GM10248 (cell line): ENCODE measurements around the gene ENTHD1.

Experiments used
- CTCF ChIA-PET: fragments of 300-600 bp; sonication (Branson Sonifier 250); formaldehyde crosslinking; extraction: SDS; loops from one replicate; lab custom pipeline; 2021; ENCODE audit warnings: antibody characterized with exemption; lab: Yijun Ruan, JAX
- POLR2A ChIA-PET: fragments of 350-650 bp; sonication (Branson Sonifier 250); formaldehyde crosslinking; extraction: SDS; loops from one replicate; lab custom pipeline; 2020; ENCODE audit warnings: antibody characterized with exemption; lab: Yijun Ruan, JAX
- DNase-seq: peaks from one replicate; pipeline ENCODE4 v3.0.0; 2012; ENCODE audit errors: extremely low spot score
- TF ChIP-seq, protein P1 (sequence below): IDR thresholded peaks from 2 replicates; pipeline ENCODE4 v1.5.1; 2012; ENCODE audit warnings: mild to moderate bottlenecking, low read depth; ENCODE audit errors: extremely low read depth, missing control alignments, control extremely low read depth

The ENTHD1 gene

DNA sequence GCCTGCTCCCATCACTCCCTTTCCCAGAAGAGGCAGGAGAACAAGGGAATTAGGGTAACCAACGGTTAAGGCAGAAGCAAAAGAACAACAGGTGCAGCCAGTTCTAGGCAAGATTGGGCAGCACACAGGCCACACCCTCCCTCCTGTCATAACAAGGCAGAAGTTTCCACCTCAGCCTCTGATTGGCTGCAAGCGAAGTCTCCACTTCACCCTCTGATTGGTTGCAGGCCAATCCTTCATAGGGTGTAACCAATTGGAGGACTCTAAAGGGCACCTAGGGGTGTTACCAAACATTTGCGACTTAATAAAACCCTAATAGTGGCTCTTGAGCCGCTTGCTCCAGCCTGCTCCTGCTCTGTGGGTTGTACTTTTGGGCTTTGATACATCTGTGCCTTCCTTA is 169.2 kb downstream of the ENTHD1 start:
- TF ChIP-seq, protein P1, sequence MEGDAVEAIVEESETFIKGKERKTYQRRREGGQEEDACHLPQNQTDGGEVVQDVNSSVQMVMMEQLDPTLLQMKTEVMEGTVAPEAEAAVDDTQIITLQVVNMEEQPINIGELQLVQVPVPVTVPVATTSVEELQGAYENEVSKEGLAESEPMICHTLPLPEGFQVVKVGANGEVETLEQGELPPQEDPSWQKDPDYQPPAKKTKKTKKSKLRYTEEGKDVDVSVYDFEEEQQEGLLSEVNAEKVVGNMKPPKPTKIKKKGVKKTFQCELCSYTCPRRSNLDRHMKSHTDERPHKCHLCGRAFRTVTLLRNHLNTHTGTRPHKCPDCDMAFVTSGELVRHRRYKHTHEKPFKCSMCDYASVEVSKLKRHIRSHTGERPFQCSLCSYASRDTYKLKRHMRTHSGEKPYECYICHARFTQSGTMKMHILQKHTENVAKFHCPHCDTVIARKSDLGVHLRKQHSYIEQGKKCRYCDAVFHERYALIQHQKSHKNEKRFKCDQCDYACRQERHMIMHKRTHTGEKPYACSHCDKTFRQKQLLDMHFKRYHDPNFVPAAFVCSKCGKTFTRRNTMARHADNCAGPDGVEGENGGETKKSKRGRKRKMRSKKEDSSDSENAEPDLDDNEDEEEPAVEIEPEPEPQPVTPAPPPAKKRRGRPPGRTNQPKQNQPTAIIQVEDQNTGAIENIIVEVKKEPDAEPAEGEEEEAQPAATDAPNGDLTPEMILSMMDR: no peak
- CTCF ChIA-PET: no interaction called here
- POLR2A ChIA-PET: no interaction called here
- DNase-seq: no peak

DNA sequence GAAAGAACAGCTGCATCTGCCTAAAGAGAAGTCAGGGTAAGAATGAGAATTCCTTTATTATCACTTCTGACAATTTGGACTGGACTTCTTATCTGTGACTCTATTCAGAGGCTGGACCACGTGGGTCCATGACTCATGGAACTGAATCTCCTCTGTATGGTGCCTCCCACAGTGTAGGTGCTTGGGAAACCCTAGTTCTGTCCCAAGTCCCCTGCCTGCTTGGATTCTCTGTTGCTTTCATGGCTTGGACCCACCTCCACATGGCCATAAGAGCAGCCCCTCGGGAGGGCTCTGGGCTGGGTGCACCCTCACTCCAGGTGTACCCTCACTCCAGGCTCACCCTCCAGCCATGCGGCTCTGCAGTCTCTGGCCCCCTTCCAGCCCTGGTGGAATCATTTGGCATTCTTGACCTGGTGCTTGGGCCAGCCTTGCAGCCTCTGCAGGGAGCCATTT is 169.6 kb downstream of the ENTHD1 start:
- ChIA-PET POLR2A (no interaction called here), CTCF (no interaction called here)
- no peak for DNase-seq
- TF ChIP-seq, protein P1: no peak

DNA sequence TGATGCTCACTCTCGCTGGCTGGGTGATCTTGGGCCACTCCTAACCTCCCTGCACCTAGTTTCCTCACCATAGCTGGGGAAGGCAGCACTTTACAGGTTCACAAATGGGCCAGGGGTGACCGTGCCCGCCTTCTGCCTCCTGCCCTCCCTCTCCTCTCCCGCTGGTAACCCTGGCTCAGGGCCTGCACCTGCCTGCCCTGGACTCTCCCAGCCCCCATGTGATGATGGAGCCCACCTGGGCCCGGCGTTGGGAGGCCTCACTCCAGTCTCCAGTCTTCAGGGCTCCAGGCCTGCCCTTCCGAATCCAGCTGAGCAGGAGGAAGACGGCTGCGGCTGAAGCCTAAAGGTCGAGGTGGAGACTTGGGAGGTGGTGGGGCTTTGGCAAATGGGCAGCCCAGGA is 170.1 kb downstream of the ENTHD1 start:
- no peak for DNase-seq
- TF ChIP-seq, protein P1: no peak
- ChIA-PET CTCF (no interaction called here), POLR2A (no interaction called here)

DNA sequence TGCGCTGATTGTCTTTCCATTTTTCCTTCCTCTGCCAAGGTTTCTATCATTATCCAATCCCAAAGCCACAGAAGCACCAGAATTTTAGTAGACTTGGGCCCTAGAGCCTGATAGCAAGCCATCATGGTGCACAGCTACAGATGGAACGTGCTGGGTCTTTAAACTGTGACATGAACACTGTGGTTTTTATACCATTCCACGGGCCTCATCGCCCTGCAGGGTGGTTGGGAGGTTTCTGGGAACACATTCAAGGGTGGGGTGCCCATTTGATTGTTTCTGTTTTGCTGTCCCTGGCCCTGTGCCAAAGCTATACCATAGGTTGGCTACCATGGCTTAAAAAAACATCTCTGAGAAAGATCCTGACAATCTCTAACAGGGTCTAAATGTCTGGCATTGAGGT is 171.1 kb downstream of the ENTHD1 start:
- CTCF ChIA-PET: interaction anchor here (1.4 kb wide), 1 partner anchor 302 kb away, joined by 3 read pairs; no protein-coding TSS in a partner anchor
- POLR2A ChIA-PET: no interaction called here
- TF ChIP-seq, protein P1: no peak
- DNase-seq: no peak

DNA sequence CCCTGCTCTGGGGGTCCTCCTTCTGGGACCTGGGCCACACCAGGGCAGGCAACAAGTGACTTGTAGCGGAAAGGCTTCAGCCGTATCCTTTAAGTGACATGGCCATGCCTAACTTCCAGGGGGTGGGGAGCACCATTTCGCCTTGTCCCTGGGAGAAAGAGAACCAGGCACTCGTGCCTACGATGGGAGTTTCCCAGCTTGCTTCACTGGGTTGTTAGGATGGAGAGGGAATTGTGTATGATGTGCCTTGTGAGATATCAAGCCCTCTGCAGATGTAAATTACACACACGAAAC is 171.6 kb downstream of the ENTHD1 start:
- DNase-seq: no peak
- ChIA-PET CTCF (interaction anchor here (1.4 kb wide), 1 partner anchor 303 kb away, joined by 3 read pairs; no protein-coding TSS in a partner anchor), POLR2A (no interaction called here)
- TF ChIP-seq, protein P1: no peak

DNA sequence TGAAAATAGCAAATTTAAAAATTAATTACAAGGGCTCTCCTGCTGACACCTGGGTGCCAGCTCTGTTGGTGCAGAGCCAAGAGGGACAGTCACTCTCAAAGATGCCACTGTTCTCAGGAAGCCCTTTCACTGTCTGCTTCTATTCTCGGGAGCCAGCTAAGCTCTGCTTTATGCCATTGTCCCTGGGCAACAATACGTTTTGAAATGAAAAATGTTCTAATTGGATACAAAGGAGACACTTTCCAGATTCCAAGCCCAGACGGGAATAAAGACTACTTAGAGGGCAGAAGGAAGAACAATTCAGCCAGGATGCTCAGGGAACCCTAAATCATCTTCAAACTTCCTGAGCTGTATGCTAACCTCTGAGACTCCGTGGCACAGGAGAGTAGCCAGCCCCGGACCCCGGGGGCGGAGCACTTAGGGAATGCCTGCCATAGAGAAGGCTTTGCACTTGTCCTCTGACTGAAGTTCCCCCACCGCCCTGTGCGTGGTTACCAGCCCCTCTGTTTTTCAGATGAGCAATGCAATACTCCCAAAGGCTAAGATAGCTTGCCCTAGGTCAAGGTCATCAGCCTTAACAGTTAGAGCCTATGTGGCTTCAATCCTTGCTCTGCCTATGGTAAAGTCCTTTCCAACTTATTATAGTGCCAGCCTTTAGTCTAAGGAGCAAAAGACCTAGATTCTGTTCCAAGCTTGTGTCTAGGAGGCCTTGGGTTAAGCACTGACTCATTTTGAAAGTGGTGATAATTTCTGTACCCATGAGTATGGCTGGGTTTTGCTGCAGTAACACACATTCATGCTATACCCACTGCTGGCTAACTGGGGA is 172.1 kb downstream of the ENTHD1 start:
- DNase-seq: no peak
- POLR2A ChIA-PET: no interaction called here
- CTCF ChIA-PET: interaction anchor here (1.4 kb wide), 1 partner anchor 304 kb away, joined by 3 read pairs; no protein-coding TSS in a partner anchor
- TF ChIP-seq, protein P1: no peak
